IPS-18a (cell line): ENCODE results near the gene MEX3D.

Experiments used
- H3K27ac ChIP-seq: one replicate; pipeline ENCODE4 v1.5.1; 2013; ENCODE audit warnings: low read length
- H3K27me3 ChIP-seq: one replicate; pipeline ENCODE4 v1.6.1; 2013; ENCODE audit warnings: mild to moderate bottlenecking, low read length; ENCODE audit not compliant: control insufficient read depth, insufficient read depth
- H3K36me3 ChIP-seq: one replicate; pipeline ENCODE4 v1.6.1; 2013; ENCODE audit warnings: low read depth, low read length; ENCODE audit not compliant: control insufficient read depth
- H3K4me1 ChIP-seq: one replicate; pipeline ENCODE4 v1.6.1; 2013; ENCODE audit warnings: low read depth, low read length; ENCODE audit not compliant: control insufficient read depth
- H3K4me3 ChIP-seq: one replicate; pipeline ENCODE4 v1.5.1; 2013; ENCODE audit warnings: low read length
- H3K9ac ChIP-seq: one replicate; pipeline ENCODE4 v1.6.1; 2013; ENCODE audit warnings: mild to moderate bottlenecking, low read length, moderate library complexity
- H3K9me3 ChIP-seq: one replicate; pipeline ENCODE4 v1.6.1; 2013; ENCODE audit warnings: low read depth, low read length; ENCODE audit not compliant: control insufficient read depth

MEX3D gene

GRCh38 chr19:1528596-1529429 lies 39.3 kb downstream of the MEX3D start:
- H3K9me3 ChIP-seq = no peaks in the 10 kb centered on the region
- no peaks in the 10 kb centered on the region for H3K36me3 ChIP-seq
- no peak overlapping the region for H3K4me3 ChIP-seq
- no peak overlapping the region for H3K9ac ChIP-seq
- H3K27me3 ChIP-seq = peaks cover 27% of the 10 kb centered on the region
- H3K4me1 ChIP-seq = no peaks in the 10 kb centered on the region
- H3K27ac ChIP-seq = no peak overlapping the region

- no peak overlapping the region for H3K9ac ChIP-seq
- no peak overlapping the region for H3K27ac ChIP-seq
- H3K4me1 ChIP-seq = no peaks in the 10 kb centered on the region
- peaks cover 37% of the 10 kb centered on the region for H3K27me3 ChIP-seq
- no peak overlapping the region for H3K4me3 ChIP-seq
- H3K9me3 ChIP-seq = no peaks in the 10 kb centered on the region
- no peaks in the 10 kb centered on the region for H3K36me3 ChIP-seq
Measured at GRCh38 chr19:1527650-1528309, 40.3 kb downstream of the MEX3D start.

- Histone ChIP-seq H3K9ac (no peak overlapping the region), H3K9me3 (no peaks in the 10 kb centered on the region), H3K36me3 (no peaks in the 10 kb centered on the region), H3K27ac (no peak overlapping the region), H3K27me3 (peaks cover 43% of the 10 kb centered on the region), H3K4me3 (no peak overlapping the region), H3K4me1 (no peaks in the 10 kb centered on the region)
Measured at GRCh38 chr19:1526979-1527649, 41.0 kb downstream of the MEX3D start.

GRCh38 chr19:1526066-1526778 lies 41.9 kb downstream of the MEX3D start:
- no peak overlapping the region for H3K27ac ChIP-seq
- H3K36me3 ChIP-seq = no peaks in the 10 kb centered on the region
- H3K4me3 ChIP-seq = no peak overlapping the region
- no peaks in the 10 kb centered on the region for H3K9me3 ChIP-seq
- no peak overlapping the region for H3K9ac ChIP-seq
- H3K4me1 ChIP-seq = no peaks in the 10 kb centered on the region
- peaks cover 46% of the 10 kb centered on the region for H3K27me3 ChIP-seq

GRCh38 chr19:1525343-1525742 lies 42.8 kb downstream of the MEX3D start:
- no peaks in the 10 kb centered on the region for H3K4me1 ChIP-seq
- H3K4me3 ChIP-seq = no peak overlapping the region
- H3K27ac ChIP-seq = no peak overlapping the region
- no peak overlapping the region for H3K9ac ChIP-seq
- no peaks in the 10 kb centered on the region for H3K36me3 ChIP-seq
- no peaks in the 10 kb centered on the region for H3K9me3 ChIP-seq
- H3K27me3 ChIP-seq = peaks cover 46% of the 10 kb centered on the region

GRCh38 chr19:1524972-1525325 lies 43.2 kb downstream of the MEX3D start:
- H3K27me3 ChIP-seq = peaks cover 46% of the 10 kb centered on the region

GRCh38 chr19:1524287-1524971 lies 43.7 kb downstream of the MEX3D start:
- no peak overlapping the region for H3K27ac ChIP-seq
- H3K27me3 ChIP-seq = peaks cover 46% of the 10 kb centered on the region
- no peaks in the 10 kb centered on the region for H3K4me1 ChIP-seq
- H3K9ac ChIP-seq = no peak overlapping the region
- H3K36me3 ChIP-seq = no peaks in the 10 kb centered on the region
- no peaks in the 10 kb centered on the region for H3K9me3 ChIP-seq
- peak overlapping the region; percentile 12 for H3K4me3 ChIP-seq

More at GRCh38 chr19:1524972-1525325, 43.2 kb downstream of the MEX3D start:
- no peak overlapping the region for H3K27ac ChIP-seq
- no peak overlapping the region for H3K9ac ChIP-seq
- H3K4me1 ChIP-seq = no peaks in the 10 kb centered on the region
- no peak overlapping the region for H3K4me3 ChIP-seq
- no peaks in the 10 kb centered on the region for H3K36me3 ChIP-seq
- no peaks in the 10 kb centered on the region for H3K9me3 ChIP-seq

GRCh38 chr19:1523412-1524286 lies 44.5 kb downstream of the MEX3D start, which contains the start of gene PLK5:
TSS of gene PLK5 (plus strand) at chr19:1524077. CDS start at chr19:1526997, 2,920 bp downstream.
- H3K27me3 ChIP-seq = peaks cover 46% of the 10 kb centered on the region
- H3K36me3 ChIP-seq = no peaks in the 10 kb centered on the region
- no peak within 1 kb of the TSS for H3K27ac ChIP-seq
- no peak within 1 kb of the TSS for H3K9ac ChIP-seq
- H3K4me1 ChIP-seq = no peaks in the 10 kb centered on the region
- no peaks in the 10 kb centered on the region for H3K9me3 ChIP-seq
- H3K4me3 ChIP-seq = peak within 1 kb of the TSS; percentile 12

- H3K27me3 ChIP-seq = peaks cover 46% of the 10 kb centered on the region
- H3K36me3 ChIP-seq = no peaks in the 10 kb centered on the region
- H3K4me3 ChIP-seq = no peak overlapping the region
- H3K9me3 ChIP-seq = no peaks in the 10 kb centered on the region
- H3K9ac ChIP-seq = no peak overlapping the region
- no peak overlapping the region for H3K27ac ChIP-seq
- no peaks in the 10 kb centered on the region for H3K4me1 ChIP-seq
Measured at GRCh38 chr19:1522838-1523237, 45.3 kb downstream of the MEX3D start.

- Histone ChIP-seq H3K4me1 (no peaks in the 10 kb centered on the region), H3K27ac (no peak overlapping the region), H3K4me3 (no peak overlapping the region), H3K27me3 (peaks cover 46% of the 10 kb centered on the region), H3K9me3 (no peaks in the 10 kb centered on the region), H3K9ac (no peak overlapping the region), H3K36me3 (no peaks in the 10 kb centered on the region)
Measured at GRCh38 chr19:1522061-1522460, 46.1 kb downstream of the MEX3D start.
